Measurements from ENCODE around the gene P3H3.

P3H3 gene

DNA sequence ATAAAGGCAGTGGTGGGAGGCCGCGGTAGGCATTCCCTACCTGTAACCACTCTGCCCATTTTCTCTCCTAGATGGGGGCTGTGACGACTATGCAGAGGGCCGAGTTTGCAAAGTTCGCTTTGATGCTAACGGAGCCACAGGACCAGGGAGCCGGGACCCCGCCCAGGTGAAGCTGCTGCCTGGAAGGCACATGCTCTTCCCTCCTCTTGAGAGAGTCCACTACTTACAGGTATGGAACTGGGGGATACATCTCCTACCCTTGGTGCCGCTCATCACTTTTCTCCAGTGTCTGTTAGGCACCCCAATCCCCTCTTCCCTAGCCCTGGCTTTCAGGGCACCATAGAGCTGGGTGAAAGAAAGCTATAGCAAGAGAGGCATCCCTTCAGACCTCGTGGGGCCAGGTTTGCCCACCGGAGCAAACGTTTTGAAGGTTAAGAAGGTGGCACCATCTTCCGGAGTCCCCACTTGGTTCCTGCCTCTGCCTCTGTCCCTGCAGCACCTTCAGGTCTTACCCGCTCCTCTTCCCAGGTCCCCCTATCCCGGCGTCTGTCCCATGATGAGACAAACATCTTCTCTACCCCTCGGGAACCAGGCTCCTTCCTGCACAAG, 2.0 kb upstream of the P3H3 start:
- Mint-ChIP-seq H3K4me3 (no peak overlapping the region), H3K4me1 (ENCODE audit: low read depth) (peaks cover 63% of the 10 kb centered on the region), H3K27me3 (peaks cover 60% of the 10 kb centered on the region), H3K27ac (no peak overlapping the region), H3K9me3 (no peaks in the 10 kb centered on the region), H3K36me3 (ENCODE audit: low read depth) (peaks cover 15% of the 10 kb centered on the region)
- intact Hi-C loops (cut with micrococcal nuclease): loop anchor here (5.0 kb wide), 3 partner anchors 89 to 209 kb away; partner anchors contain the start of gene ZNF384

DNA sequence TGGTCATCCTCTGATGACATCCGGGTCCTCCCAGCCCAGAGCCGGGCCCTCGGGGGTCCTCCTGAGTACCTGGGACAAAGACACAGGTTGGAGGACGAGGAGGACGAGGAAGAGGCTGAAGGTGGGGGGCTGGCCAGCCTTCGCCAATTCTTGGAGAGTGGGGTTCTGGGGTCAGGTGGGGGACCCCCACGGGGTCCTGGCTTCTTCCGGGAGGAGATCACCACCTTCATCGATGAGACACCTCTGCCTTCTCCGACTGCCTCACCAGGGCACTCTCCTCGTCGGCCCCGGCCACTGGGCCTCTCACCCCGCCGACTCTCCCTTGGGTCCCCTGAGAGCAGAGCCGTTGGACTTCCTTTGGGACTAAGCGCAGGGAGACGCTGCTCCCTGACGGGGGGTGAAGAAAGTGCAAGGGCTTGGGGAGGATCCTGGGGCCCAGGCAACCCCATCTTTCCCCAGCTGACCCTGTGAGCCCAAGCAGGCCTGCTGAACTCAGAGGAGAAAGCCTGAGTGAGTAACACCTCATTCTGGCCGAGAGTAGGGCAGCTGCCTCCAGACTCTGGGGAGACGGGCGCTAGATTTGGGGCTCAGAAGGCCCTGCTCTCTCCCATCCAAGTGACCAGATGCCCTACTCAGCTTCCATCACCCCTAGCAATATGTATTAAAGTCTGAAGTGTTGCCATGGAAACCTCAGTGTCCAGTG, 1.3 kb upstream of the P3H3 start:
- Mint-ChIP-seq H3K4me1 (ENCODE audit: low read depth) (peaks cover 60% of the 10 kb centered on the region), H3K9me3 (no peaks in the 10 kb centered on the region), H3K4me3 (no peak overlapping the region), H3K27ac (no peak overlapping the region), H3K36me3 (ENCODE audit: low read depth) (peaks cover 15% of the 10 kb centered on the region), H3K27me3 (peaks cover 66% of the 10 kb centered on the region)
- intact Hi-C loops (cut with micrococcal nuclease): loop anchor here (5.0 kb wide), 3 partner anchors 90 to 210 kb away; partner anchors contain the start of gene ZNF384

DNA sequence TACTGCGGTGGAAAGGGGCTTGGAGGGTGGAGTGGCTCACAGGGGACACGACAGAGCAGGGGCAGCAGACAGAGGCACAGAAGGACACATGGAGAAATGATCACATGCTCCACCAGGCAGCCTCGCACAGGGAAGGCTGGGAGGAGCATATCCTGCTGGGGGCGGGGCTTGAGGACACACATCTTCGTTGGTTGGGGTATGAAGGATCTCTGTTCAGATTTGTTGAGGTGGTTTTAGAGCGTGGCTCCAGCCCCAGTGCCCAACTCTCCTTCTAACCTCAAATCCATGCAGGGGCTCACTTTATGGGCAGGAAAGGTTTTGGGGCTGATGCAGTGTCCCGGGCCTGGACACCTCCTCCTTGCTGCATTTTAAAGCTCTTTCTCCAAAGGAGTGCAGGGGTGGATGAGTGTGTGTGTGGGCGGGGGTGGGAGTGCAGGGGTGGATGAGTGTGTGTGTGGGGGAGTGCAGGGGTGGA, 733 bp upstream of the P3H3 start:
- intact Hi-C loops (cut with micrococcal nuclease): loop anchor here (5.0 kb wide), 3 partner anchors 90 to 210 kb away; partner anchors contain the start of gene ZNF384
- H3K27me3 Mint-ChIP-seq: peaks cover 67% of the 10 kb centered on the region
- H3K4me1 Mint-ChIP-seq (ENCODE audit: low read depth): peaks cover 54% of the 10 kb centered on the region
- H3K4me3 Mint-ChIP-seq: peak overlapping the region; percentile 48
- no peaks in the 10 kb centered on the region for H3K9me3 Mint-ChIP-seq
- no peak overlapping the region for H3K27ac Mint-ChIP-seq
- H3K36me3 Mint-ChIP-seq (ENCODE audit: low read depth): peaks cover 15% of the 10 kb centered on the region

DNA sequence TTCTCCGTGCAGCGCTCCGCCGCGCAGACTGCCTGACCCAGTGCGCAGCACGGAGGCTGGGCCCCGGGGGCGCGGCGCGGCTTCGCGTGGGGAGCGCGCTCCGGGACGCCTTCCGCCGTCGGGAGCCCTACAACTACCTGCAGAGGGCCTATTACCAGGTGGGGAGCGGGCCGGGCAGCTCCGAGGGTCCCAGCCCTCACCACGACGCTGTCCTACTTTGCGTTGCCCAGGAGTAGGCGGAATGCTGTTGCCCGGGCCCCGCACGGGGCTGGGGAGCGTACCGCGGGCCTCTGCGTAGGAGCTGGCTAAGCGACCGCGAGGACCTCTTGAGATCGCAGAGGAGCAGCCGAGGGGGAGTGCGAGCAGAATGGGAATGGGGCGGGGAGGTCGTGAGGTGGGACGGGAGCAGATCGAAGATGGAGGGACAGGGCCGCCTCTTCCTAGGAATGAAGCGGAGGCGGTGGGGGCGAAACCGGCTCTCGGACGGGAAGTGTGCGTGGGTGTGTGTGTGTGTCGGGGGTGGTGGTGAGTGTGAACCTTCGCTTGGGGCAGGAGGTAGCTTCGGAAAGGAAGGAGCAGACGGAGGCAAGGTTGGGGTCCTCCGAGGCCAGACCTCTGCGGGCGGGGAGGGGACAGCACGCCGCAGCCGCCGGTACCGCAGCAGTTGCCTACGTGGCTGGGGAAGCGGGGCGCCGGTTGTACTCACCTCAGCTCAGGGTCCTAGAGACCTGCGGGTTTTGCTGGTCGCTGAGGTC, 751 bp downstream of the P3H3 start:
- H3K27ac Mint-ChIP-seq: peak overlapping the region; percentile 37
- H3K4me3 Mint-ChIP-seq: peak overlapping the region; percentile 73
- peaks cover 45% of the 10 kb centered on the region for H3K4me1 Mint-ChIP-seq (ENCODE audit: low read depth)
- H3K9me3 Mint-ChIP-seq: no peaks in the 10 kb centered on the region
- intact Hi-C loops (cut with micrococcal nuclease): loop anchor here (5.0 kb wide), 3 partner anchors 92 to 212 kb away; partner anchors contain the start of gene ZNF384
- peaks cover 15% of the 10 kb centered on the region for H3K36me3 Mint-ChIP-seq (ENCODE audit: low read depth)
- peaks cover 67% of the 10 kb centered on the region for H3K27me3 Mint-ChIP-seq

DNA sequence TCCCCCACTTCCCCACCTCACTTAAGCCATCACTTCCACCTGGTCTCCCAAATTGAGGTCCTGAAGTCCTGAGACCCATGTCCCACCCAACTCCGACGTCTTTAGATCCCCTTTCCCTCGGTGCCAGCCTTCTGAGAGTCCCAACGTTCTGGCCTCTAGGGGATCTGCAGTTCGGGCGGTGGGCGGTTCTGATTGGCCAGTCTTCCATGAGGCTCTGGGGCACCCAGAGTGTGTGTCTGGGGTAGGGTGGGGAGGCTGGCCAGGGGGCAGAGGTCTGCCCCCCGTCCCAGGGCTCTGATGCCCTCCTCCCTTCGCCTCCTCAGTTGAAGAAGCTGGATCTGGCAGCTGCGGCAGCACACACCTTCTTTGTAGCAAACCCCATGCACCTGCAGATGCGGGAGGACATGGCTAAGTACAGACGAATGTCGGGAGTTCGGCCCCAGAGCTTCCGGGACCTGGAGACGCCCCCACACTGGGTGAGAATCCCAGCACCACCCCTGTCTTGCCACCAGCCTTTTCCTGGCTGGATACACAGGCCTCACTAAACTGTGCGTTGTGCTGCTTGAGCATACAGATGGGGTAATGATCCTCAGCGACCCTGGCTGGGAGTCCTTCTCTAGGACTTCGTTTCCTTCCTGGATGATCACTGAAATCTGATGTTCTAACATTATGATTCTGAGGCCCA, 1.5 kb downstream of the P3H3 start:
- Mint-ChIP-seq H3K27me3 (peaks cover 66% of the 10 kb centered on the region), H3K36me3 (ENCODE audit: low read depth) (peaks cover 8% of the 10 kb centered on the region), H3K27ac (peak overlapping the region; percentile 37), H3K4me1 (ENCODE audit: low read depth) (peaks cover 44% of the 10 kb centered on the region), H3K9me3 (no peaks in the 10 kb centered on the region), H3K4me3 (peak overlapping the region; percentile 73)
- intact Hi-C loops (cut with micrococcal nuclease): loop anchor here (5.0 kb wide), 3 partner anchors 92 to 212 kb away; partner anchors contain the start of gene ZNF384

DNA sequence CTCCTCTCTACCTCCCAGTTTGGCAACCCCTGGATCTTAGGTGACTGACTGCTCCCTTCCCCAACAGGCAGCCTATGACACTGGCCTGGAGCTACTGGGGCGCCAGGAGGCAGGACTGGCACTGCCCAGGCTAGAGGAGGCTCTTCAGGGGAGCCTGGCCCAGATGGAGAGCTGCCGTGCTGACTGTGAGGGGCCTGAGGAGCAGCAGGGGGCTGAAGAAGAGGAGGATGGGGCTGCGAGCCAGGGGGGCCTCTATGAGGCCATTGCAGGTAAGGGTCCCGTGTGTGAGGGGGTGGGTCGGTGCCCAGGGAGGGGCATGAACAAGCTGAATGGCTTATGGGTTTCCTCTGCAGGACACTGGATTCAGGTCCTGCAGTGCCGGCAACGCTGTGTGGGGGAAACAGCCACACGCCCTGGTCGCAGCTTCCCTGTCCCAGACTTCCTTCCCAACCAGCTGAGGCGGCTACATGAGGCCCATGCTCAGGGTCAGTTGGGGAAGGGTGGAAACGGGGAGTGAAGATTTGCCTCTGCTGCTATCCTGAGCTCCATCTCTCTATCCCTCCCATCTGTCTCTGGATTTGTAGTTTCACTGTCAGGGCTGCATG, 2.2 kb downstream of the P3H3 start:
- H3K4me3 Mint-ChIP-seq: no peak overlapping the region
- no peaks in the 10 kb centered on the region for H3K9me3 Mint-ChIP-seq
- H3K36me3 Mint-ChIP-seq (ENCODE audit: low read depth): peaks cover under 1% of the 10 kb centered on the region
- peaks cover 37% of the 10 kb centered on the region for H3K4me1 Mint-ChIP-seq (ENCODE audit: low read depth)
- no peak overlapping the region for H3K27ac Mint-ChIP-seq
- intact Hi-C loops (cut with micrococcal nuclease): no loop called here
- H3K27me3 Mint-ChIP-seq: peaks cover 59% of the 10 kb centered on the region

DNA sequence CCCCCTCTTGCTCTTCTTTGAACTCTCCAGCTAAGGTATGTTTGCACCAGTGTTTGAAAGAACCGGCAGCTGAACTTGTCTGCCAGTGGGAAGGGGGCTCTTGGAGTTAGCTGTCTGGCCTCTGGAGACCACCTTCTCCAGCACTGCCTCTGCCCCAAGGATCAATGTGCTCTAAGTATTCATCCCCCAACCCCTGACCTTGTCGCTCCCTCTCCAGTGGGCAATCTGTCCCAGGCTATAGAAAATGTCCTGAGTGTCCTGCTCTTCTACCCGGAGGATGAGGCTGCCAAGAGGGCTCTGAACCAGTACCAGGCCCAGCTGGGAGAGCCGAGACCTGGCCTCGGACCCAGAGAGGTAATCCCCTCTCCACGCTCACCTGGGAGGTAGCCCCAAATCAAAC, 2.8 kb downstream of the P3H3 start:
- Mint-ChIP-seq H3K36me3 (ENCODE audit: low read depth) (no peaks in the 10 kb centered on the region), H3K9me3 (no peaks in the 10 kb centered on the region), H3K27ac (no peak overlapping the region), H3K4me3 (no peak overlapping the region), H3K27me3 (peaks cover 57% of the 10 kb centered on the region), H3K4me1 (ENCODE audit: low read depth) (peaks cover 35% of the 10 kb centered on the region)
- intact Hi-C loops (cut with micrococcal nuclease): no loop called here

DNA sequence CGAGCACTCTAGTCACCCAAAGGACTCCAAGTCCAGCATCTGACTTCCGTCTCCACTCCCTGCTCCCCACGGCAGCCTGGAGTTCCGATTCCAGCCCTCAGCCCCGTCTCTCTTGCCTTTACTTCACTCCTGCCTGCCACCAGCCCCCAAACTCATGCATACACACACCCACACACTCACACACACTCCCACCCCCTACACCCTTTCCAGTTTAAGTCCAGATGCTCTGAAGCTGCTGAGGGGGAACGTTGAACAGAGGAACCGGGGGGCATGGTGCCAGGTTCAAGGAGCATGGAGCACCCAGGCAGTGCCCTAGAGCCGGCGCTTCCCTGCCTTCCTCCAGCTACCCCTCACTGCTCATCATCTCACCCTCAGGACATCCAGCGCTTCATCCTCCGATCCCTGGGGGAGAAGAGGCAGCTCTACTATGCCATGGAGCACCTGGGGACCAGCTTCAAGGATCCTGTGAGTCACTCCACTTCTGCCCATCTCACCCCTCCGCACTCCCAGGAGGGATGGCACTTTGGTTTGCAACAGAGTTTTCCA, 3.3 kb downstream of the P3H3 start:
- Mint-ChIP-seq H3K36me3 (ENCODE audit: low read depth) (no peaks in the 10 kb centered on the region), H3K4me3 (no peak overlapping the region), H3K27ac (no peak overlapping the region), H3K27me3 (peaks cover 52% of the 10 kb centered on the region), H3K4me1 (ENCODE audit: low read depth) (peaks cover 35% of the 10 kb centered on the region), H3K9me3 (no peaks in the 10 kb centered on the region)
- intact Hi-C loops (cut with micrococcal nuclease): no loop called here

DNA sequence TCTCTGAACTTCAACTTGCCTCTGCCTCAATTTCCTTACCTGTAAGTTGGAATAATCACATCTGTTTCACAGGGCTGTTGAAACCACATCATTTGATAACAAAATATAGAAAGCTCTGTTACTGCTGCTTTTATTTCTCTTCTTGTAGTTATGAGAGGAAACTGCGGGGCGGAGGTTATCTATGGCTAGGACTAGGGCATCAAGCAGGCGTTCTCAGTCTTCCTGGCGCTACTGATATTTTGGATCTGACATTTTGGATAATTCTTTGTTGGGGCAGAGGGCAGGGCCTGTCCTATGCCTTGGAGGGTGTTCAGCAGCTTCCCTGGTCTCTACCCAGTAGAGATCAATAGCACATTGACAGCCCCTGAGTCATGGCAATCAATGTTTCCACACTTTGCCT, 3.9 kb downstream of the P3H3 start:
- Mint-ChIP-seq H3K9me3 (no peaks in the 10 kb centered on the region), H3K27me3 (peaks cover 46% of the 10 kb centered on the region), H3K36me3 (ENCODE audit: low read depth) (no peaks in the 10 kb centered on the region), H3K27ac (no peak overlapping the region), H3K4me1 (ENCODE audit: low read depth) (peaks cover 32% of the 10 kb centered on the region), H3K4me3 (no peak overlapping the region)
- intact Hi-C loops (cut with micrococcal nuclease): no loop called here

DNA sequence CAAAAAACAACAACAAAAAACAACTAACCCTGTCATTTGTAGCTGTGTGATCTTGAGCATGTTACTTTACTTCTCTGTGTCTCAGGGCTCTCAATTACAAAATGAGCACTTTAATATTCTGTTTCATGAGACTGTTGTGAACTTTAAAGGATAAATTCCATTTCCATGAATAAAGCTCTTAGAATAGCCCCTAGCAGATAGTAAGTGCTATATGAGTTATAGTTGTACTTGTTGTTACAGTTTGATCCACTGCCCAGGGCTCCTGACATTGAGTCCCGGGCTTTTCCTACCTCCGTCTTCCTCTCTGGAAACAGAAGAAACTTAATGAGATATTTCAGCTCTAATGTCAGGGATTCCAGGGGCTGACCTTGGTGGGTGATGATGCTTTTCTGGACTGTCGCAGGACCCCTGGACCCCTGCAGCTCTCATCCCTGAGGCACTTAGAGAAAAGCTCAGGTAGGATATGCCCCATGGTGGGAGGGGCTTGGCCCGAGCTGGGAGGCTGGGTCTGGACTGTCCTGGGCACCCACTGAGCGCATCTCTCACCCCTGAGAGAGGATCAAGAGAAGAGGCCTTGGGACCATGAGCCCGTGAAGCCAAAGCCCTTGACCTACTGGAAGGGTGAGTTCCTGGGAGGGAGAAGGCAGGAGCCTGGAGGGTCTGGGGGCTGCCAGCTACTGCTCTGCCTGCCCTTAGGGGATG, 5.1 kb downstream of the P3H3 start:
- Mint-ChIP-seq H3K4me1 (ENCODE audit: low read depth) (peaks cover 24% of the 10 kb centered on the region), H3K9me3 (no peaks in the 10 kb centered on the region), H3K36me3 (ENCODE audit: low read depth) (no peaks in the 10 kb centered on the region), H3K27me3 (peaks cover 37% of the 10 kb centered on the region), H3K27ac (no peak overlapping the region), H3K4me3 (no peak overlapping the region)
- intact Hi-C loops (cut with micrococcal nuclease): no loop called here

DNA sequence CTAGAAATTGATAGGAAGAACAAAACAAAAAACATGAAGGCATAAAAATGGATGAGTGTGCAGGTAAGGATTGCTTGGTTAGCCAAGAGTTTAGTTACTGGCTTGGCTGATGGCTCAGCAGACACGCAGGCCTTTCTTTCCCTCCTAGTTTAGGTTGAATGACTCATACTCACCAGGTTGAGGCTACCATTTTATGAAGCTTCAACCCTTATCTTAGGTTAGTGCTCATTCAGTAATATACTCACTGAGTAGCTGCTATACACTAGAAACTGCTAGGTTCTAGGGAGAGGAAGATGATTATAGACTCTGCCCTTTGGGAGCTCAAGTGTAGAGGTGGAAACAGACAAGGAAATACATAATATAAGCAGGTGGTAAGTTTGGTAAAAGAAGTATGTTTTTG, 6.0 kb downstream of the P3H3 start:
- Mint-ChIP-seq H3K27me3 (peaks cover 30% of the 10 kb centered on the region), H3K4me3 (no peak overlapping the region), H3K27ac (no peak overlapping the region), H3K9me3 (no peaks in the 10 kb centered on the region), H3K36me3 (ENCODE audit: low read depth) (no peaks in the 10 kb centered on the region), H3K4me1 (ENCODE audit: low read depth) (peaks cover 20% of the 10 kb centered on the region)
- intact Hi-C loops (cut with micrococcal nuclease): no loop called here

DNA sequence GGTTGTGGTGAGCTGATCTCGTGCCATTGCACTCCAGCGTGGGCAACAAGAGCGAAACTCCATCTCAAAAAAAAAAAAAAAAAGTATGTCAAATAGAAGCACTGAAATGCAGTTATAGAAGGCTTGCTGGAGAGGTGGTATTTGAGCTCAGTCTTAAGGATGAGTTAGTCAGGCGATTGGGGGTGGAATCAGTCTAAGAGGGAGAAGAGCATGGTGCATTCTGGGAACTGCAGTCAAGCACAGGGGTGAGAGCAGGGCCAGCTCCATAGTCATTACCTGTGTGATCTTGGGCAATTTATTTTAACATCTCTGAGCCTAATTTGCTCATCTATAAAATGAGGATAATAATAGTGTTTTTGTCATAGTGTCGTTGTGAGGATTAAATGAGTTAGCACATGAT, 6.7 kb downstream of the P3H3 start:
- intact Hi-C loops (cut with micrococcal nuclease): no loop called here
- Mint-ChIP-seq H3K4me3 (no peak overlapping the region), H3K4me1 (ENCODE audit: low read depth) (peaks cover 16% of the 10 kb centered on the region), H3K36me3 (ENCODE audit: low read depth) (no peaks in the 10 kb centered on the region), H3K27ac (no peak overlapping the region), H3K27me3 (peaks cover 24% of the 10 kb centered on the region), H3K9me3 (no peaks in the 10 kb centered on the region)

DNA sequence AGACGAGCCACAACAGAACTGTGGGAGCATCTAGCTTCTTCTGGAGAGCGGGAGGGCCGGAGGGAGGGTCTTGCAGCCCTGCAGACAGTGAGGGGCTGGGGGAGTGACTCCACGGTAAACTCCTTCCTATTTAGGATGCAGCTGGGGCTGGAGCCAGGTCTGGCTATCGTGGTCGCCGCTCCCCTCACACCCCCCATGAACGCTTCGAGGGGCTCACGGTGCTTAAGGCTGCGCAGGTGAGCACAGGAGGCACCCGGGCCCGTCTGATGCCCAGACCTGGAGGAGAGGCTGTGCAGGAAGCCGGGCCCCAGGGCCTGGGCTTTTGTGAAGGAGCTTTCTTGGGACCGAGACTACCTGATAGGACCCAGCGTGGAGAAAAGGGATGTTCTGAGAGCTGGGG, 8.6 kb downstream of the P3H3 start:
- Mint-ChIP-seq H3K9me3 (no peaks in the 10 kb centered on the region), H3K4me1 (ENCODE audit: low read depth) (peaks cover 5% of the 10 kb centered on the region), H3K27me3 (peaks cover 8% of the 10 kb centered on the region), H3K36me3 (ENCODE audit: low read depth) (no peaks in the 10 kb centered on the region), H3K27ac (no peak overlapping the region), H3K4me3 (no peak overlapping the region)
- intact Hi-C loops (cut with micrococcal nuclease): no loop called here

Data from dendritic cell treated with granulocyte-macrophage colony-stimulating factor and Interleukin-4, amounts not matched to agents 40 ng/mL and 50 ng/mL, for 4 days (primary cell).